Limb (tissue), 2 donors: ENCODE measurements around the gene SBK1.
A peak's percentile ranks its signal among the peaks of the same experiment; 100 is the strongest.
"Not testable (repeated sequence)": the region's sequence is repeated elsewhere in the genome, so short reads cannot be mapped to it uniquely, and the experiment has no call there.

Experiments used
- DNase-seq, 2 donors: peaks; one replicate each; pipeline ENCODE4 v3.0.0-alpha.2; 2016; ENCODE audit errors: extremely low spot score in 2 of 2

SBK1 gene

GRCh38 chr16:28308794-28309584, 16.7 kb downstream of the SBK1 start:
- no peak for DNase-seq

DNA sequence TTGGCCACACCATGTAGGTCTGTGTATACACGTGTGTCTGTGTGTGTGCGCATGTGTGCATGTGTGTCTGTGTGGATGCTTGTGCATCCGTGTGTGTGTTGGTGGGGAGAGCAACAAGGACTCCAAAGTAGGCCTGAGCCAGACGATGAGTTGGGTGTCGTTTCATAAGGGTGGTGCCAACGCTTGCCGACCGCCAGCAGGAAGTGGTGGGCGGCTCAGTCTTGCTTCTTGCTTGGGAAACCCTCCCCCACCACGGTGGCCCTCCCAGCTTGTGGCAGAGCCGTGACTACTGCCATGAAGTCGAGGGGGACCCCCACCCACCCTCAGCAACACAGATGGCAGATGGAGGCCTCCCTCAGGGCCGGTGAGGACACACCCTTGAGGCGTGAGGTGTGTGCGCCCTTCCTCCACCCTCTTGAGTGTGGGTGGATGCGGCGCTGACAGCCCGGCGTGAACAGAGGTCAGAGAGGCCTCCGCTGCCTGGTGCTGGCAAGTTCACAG, 17.5 kb downstream of the SBK1 start:
- no peak for DNase-seq

DNA sequence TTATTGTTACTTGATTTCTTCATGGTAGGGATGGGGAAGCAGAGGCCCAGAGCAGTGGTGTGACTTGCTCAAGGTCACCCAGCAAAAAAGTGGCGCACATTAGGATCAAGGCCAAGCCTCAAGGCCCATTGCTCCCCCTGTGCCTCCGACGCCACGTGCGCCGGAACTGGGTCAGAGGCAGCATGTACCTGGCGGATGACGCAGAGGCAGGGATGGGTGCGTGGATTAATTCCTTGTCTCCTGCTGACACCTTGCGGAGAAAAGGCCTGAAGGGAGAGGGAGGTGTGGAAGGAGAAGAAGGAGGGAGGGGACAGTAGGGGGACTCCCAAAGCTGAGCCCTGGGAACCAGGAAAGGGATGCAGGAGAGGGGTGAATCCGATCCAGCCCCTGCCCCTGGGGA, 18.5 kb downstream of the SBK1 start:
- DNase-seq = no peak

DNA sequence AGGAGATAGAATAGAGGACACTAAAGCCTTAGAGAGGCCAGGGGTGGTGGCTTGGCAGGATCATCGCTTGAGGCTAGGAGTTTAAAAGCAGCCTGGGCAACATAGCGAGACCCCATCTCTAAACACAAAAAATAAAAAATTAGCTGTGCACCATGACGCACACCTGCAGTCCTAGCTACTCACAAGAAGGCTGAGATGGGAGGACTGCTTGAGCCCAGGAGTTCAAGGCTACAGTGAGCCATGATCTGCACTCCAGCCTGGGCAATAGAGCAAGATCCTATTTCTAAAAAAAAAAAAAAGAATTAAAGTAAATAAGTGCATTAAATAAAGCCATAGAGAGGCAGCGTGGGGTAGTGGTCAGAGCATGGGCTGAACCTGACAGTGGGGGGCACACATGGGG, 19.1 kb downstream of the SBK1 start:
- DNase-seq = no peak

DNA sequence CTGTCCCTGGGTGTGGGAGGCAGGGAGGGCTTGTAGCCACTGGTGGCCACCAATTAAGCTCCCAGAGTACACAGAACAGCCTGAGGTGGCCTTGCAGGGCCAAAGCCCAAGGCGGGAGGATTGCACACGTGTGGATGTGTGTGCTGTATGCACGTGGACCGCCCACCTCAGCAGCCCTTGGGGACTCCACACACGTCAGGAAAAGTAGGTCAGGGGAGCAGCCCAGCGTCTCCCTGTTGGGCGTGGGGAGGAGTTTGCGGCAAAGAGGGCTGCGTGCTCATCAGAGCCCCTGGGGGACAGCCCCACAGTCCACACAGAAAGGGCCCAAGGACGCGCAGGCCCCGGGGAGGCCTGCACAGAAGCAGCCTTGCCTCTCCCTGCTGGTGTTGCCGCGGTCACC, 19.6 kb downstream of the SBK1 start:
- DNase-seq = no peak

DNA sequence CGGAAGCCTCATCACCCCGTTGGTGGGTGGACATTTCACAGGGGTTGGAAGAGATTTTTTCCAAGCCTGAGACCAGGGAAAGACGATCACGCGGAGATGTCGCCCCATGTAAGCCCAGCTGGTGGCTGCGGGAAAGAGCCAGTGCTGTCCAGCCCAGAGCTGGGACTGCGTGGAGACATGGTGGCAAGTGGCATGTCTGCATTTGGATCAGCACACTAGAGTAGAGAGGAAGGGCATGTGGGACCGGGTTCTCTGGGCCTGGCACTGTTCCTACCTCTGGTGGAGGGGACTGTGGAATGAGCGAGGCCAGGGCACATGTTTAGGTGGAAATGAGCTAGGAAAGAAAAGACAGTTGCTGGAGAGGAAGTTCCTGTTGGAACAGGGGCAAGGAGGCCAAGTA, 20.0 kb downstream of the SBK1 start:
- DNase-seq = no peak

GRCh38 chr16:28313587-28313986, 21.3 kb downstream of the SBK1 start:
- DNase-seq = no peak

DNA sequence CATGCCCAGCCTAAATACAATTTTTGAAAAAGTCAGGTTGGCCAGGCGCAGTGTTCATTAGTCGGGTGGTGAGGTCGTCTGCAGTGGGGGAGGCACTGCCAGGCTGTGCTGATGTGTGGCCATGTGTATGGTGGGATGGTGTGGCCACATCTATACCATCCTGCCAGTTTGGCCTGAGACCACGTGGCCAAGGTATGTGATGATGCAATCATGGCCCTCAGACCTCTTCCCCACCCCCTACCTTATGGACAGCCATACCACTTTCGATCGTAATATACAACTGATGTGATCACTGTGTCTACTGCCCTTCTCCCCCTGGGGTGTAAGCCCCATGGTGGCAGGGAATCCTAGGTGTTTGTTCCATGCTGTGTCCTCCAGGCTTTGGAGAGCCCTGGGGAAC, 23.7 kb downstream of the SBK1 start:
- no peak for DNase-seq

GRCh38 chr16:28317040-28317880, 24.9 kb downstream of the SBK1 start:
- peak in 1 of 2 donors; percentile 68 for DNase-seq

DNA sequence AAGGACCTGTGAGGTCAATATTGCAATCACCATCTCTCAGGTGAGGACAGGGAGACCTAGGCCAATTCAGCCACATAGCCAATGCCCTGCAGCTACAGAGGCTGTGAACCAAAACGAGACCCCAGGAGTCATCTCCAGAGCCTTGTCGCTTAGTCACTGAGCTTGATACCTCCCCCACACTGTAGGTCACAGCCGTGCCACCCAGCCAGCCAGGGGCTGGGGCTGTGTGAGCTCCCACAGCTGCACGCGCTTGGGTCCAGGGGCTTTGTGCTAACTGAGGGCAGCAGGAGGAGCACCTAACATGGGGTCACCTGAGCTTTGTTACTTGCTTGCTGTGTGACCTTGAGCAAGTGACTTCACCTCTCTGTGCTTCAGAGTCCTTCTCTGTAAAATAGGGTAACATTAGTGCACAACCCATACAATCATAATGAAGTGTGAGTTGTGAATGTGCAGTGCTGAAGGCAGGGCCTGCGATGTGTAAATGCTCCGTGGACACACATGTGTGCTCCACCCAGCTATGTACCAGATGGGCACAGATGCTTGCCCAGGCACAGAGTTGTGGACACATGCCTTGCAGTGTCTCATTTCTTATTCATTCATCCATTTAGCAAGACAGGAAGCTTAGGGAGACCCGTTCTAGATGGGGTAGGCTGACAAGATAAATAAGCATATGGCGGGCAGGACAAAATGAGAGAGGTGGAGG, 25.9 kb downstream of the SBK1 start:
- no peak for DNase-seq

DNA sequence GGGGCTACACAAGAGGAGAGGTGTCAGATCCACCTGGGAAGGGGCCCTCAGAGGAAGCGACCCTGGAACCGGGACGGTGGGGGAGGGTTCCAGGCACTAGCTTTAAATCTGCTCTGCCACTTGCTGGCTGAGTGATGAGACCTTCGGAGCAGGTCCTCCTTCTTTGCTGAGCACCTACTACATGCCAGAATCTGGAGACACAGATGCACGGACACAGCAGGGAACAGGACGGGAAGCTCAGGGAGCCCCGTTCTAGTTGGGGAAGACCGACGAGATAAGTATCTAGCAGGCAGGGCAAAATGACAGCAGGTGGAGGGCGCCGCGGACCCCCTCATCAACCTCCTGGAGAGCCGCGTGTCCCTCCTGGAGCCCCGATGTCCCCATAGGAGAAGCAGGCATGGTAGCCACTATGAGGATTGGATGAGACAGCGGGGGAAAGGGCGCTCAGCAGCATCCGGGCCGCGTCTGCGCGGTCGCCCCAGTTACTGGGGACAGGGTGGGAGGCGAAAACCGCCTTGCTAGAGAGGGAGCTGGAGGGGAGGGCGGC, 27.2 kb downstream of the SBK1 start:
- DNase-seq = no peak

- no peak for DNase-seq
Measured at GRCh38 chr16:28320023-28320561, 27.8 kb downstream of the SBK1 start.

GRCh38 chr16:28320741-28321140, 28.4 kb downstream of the SBK1 start:
- DNase-seq = no peak

GRCh38 chr16:28321700-28322411, 29.5 kb downstream of the SBK1 start:
- peak in 1 of 2 donors; percentile 64 for DNase-seq

DNA sequence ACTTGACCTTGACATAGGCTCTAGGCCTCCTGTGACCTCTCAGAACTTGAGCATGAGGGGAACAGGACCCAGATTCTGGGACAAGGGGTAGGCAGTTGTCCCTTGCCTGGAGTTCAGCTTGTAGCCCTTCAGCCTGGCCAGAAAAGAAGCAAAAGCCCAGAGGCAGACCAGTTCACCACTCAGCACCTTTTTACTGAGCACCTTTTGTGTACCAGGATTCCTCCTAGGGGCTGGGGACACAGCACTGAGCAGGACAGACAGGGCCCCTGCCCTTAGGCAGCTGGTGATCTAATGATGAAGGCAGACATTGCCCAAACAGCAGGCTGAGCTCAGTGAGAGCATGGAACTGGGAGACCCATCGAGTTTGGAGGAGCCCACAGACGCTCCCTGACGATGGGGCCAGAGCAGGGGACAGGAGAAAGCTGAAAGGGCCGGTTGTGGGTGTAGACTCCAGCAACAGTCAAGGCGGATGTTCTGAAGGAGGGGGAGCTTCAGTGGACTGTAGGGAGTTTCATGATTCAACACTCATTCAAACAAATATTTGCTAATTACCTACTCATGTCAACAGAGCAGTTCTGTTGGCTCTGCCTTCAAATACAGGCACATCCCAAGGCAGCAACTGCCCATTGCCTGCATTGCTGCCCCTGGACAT, 32.0 kb downstream of the SBK1 start:
- no peak for DNase-seq

DNA sequence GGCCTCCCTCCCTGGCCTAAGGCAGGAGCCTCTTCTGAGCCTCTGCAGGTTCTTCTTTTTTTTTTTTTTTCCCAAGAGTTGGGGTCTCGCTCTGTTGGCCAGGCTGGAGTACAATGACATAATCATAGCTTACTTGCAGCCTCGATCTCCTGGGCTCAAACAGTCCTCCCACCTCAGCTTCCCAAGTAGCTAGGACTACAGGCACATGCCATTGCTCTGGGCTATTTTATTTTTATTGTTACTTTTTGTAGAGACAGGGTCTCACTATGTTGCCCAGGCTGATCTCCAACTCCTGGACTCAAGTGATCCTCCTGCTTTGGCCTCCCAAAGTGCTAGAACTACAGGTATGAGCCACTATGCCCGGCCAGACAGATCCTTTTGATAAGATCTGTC, 32.6 kb downstream of the SBK1 start:
- no peak for DNase-seq

- DNase-seq = peak in 1 of 2 donors; percentile 67
Measured at GRCh38 chr16:28326881-28327610, 34.7 kb downstream of the SBK1 start.

DNA sequence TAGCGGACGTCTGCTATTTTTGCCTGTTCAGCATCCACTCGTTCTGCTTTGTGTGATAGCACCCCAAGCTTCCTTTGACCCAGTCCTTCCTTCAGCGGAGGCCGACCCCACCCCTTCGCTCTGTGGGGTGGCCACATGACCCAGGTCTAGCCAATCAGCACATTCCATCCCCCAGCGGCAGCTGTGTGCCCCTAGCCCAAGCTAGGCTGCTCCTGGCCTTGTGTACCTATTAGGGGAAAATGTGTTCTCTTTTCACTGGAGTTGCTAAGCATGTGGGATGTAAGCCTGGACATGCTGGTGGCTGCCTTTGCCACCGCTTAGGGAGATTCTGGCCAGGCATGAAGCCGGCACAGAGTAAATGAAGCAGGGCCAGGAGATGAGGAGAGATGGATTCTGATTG, 37.9 kb downstream of the SBK1 start:
- peak in 1 of 2 donors; percentile 57 for DNase-seq

DNA sequence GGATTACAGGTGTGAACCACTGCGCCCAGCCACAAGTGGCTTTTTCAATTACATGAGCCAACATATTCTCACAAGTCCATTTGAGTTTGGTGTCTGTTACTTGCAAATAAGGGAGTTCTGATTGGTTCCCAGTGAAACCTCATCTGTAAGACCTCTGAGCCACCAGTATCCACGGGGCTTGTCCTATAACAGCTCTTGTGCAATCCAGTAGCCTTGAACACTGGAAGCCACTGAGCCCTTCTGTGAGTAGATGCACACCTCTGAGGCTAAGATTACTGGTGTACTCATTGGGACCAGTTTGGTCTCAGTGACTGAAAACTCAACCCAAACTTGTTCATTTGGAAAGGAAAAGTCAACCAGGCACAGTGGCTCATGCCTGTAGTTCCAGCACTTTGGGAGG, 38.7 kb downstream of the SBK1 start:
- DNase-seq = not testable (repeated sequence)
